IMR-90 (cell line): ENCODE results near the gene ALS2CL. TPM values are rescaled to one million over a fixed set of nuclear protein-coding genes. Genes with fewer than 3 reads are reported as not detected.

Experiments
- ATAC-seq: fragments of 200-7000 bp; cut with Tn5 transposase; 2 replicates; pipeline ENCODE4 v1.9.1; 2020; ENCODE audit warnings: low read depth, mild to moderate bottlenecking, moderate library complexity
- BruUV-seq: library from RNA; stranded (reverse); fragments of 400-500 nt; replicated peaks from 2 replicates; lab custom pipeline; 2021; lab: Mats Ljungman, UMichigan
- CTCF ChIA-PET: fragments of 300-600 bp; formaldehyde crosslinking; extraction: SDS; loops from one replicate; lab custom pipeline; 2021; ENCODE audit warnings: antibody characterized with exemption; lab: Yijun Ruan, JAX
- POLR2A ChIA-PET: fragments of 300-600 bp; sonication (Branson Sonifier 250); formaldehyde crosslinking; loops from one replicate; lab custom pipeline; 2022; ENCODE audit warnings: antibody characterized with exemption; ENCODE audit not compliant: unreplicated experiment; lab: Charles Lee
- DNase-seq: peaks from one replicate; pipeline ENCODE4 v3.0.0; 2013
- H2AFZ ChIP-seq: replicated peaks from 2 replicates; pipeline ENCODE3; 2013; ENCODE audit warnings: low read length, mild to moderate bottlenecking; ENCODE audit not compliant: poor library complexity
- H2AK5ac ChIP-seq: 2 replicates; pipeline ENCODE4 v1.6.1; 2013; ENCODE audit warnings: low read depth, low read length, inconsistent platforms
- H2AK9ac ChIP-seq: replicated peaks from 2 replicates; pipeline ENCODE3; 2013; ENCODE audit warnings: mild to moderate bottlenecking, low read depth, low read length, moderate library complexity; ENCODE audit not compliant: poor library complexity
- H2BK120ac ChIP-seq: 2 replicates; pipeline ENCODE4 v1.6.1; 2013; ENCODE audit warnings: low read depth, low read length, inconsistent platforms
- H2BK15ac ChIP-seq: 3 replicates; pipeline ENCODE4 v1.6.1; 2013; ENCODE audit warnings: low read depth, low read length, inconsistent platforms
- H2BK20ac ChIP-seq: 2 replicates; pipeline ENCODE4 v1.6.1; 2013; ENCODE audit warnings: low read depth, mild to moderate bottlenecking, inconsistent platforms, low read length, moderate library complexity
- H2BK5ac ChIP-seq: 2 replicates; pipeline ENCODE4 v1.6.1; 2013; ENCODE audit warnings: mild to moderate bottlenecking, low read depth, low read length, inconsistent platforms; ENCODE audit not compliant: poor library complexity, severe bottlenecking
- H3K14ac ChIP-seq: replicated peaks from 2 replicates; pipeline ENCODE4 v1.6.1; 2013; ENCODE audit warnings: low read depth, low read length, inconsistent platforms
- H3K18ac ChIP-seq: 2 replicates; pipeline ENCODE4 v1.6.1; 2013; ENCODE audit warnings: low read depth, low read length, control low read depth
- H3K23ac ChIP-seq: 2 replicates; pipeline ENCODE4 v1.6.1; 2013; ENCODE audit warnings: low read depth, low read length, inconsistent platforms
- H3K27ac ChIP-seq: 2 replicates; pipeline ENCODE4 v1.5.1; 2013; ENCODE audit warnings: mild to moderate bottlenecking, control low read depth, low read length; ENCODE audit not compliant: insufficient read depth
- H3K27me3 ChIP-seq: 2 replicates; pipeline ENCODE4 v1.6.1; 2013; ENCODE audit warnings: low read length; ENCODE audit not compliant: control insufficient read depth, insufficient read depth
- H3K36me3 ChIP-seq: 2 replicates; pipeline ENCODE4 v1.6.1; 2013; ENCODE audit warnings: low read length, mixed read lengths; ENCODE audit not compliant: control insufficient read depth, insufficient read depth
- H3K4ac ChIP-seq: 2 replicates; pipeline ENCODE4 v1.6.1; 2013; ENCODE audit warnings: low read depth, low read length, inconsistent platforms
- H3K4me1 ChIP-seq: 2 replicates; pipeline ENCODE4 v1.6.1; 2013; ENCODE audit warnings: low read length, mixed read lengths; ENCODE audit not compliant: control insufficient read depth, insufficient read depth
- H3K4me2 ChIP-seq: 2 replicates; pipeline ENCODE4 v1.6.1; 2013; ENCODE audit warnings: low read depth, mild to moderate bottlenecking, control low read depth, low read length, moderate library complexity
- H3K4me3 ChIP-seq: 2 replicates; pipeline ENCODE4 v1.5.1; 2013; ENCODE audit warnings: low read depth, mild to moderate bottlenecking, control low read depth, low read length, moderate library complexity; ENCODE audit not compliant: insufficient read depth
- H3K56ac ChIP-seq: 2 replicates; pipeline ENCODE4 v1.6.1; 2013; ENCODE audit warnings: low read length, inconsistent platforms; ENCODE audit not compliant: insufficient read depth; ENCODE audit errors: extremely low read depth
- H3K79me1 ChIP-seq, 2 experiments: 2 replicates each; pipeline ENCODE4 v1.6.1; 2013; ENCODE audit warnings: low read length in 2 of 2, inconsistent platforms in 1 of 2, low read depth in 1 of 2
- H3K9ac ChIP-seq: 2 replicates; pipeline ENCODE4 v1.6.1; 2013; ENCODE audit warnings: low read depth, low read length, control low read depth
- H3K9me1 ChIP-seq: 2 replicates; pipeline ENCODE4 v1.6.1; 2013; ENCODE audit warnings: low read length, inconsistent platforms; ENCODE audit not compliant: insufficient read depth
- H3K9me3 ChIP-seq: 2 replicates; pipeline ENCODE4 v1.6.1; 2013; ENCODE audit warnings: low read length; ENCODE audit not compliant: control insufficient read depth, insufficient read depth
- H4K20me1 ChIP-seq: 2 replicates; pipeline ENCODE4 v1.6.1; 2013; ENCODE audit warnings: low read length, inconsistent platforms; ENCODE audit not compliant: insufficient read depth
- H4K5ac ChIP-seq: 2 replicates; pipeline ENCODE4 v1.6.1; 2013; ENCODE audit warnings: mild to moderate bottlenecking, low read depth, low read length, control low read depth
- H4K8ac ChIP-seq, 2 experiments: 2 replicates each; pipeline ENCODE4 v1.6.1; 2013; ENCODE audit warnings: low read depth in 2 of 2, low read length in 2 of 2, control low read depth in 1 of 2, inconsistent platforms in 1 of 2
- H4K91ac ChIP-seq: 2 replicates; pipeline ENCODE4 v1.6.1; 2013; ENCODE audit warnings: low read depth, low read length, inconsistent platforms; ENCODE audit not compliant: insufficient read depth
- BHLHE40 ChIP-seq: fragments of 150-350 bp; IDR thresholded peaks from 2 replicates; pipeline ENCODE4 v1.6.1; 2016; ENCODE audit warnings: mild to moderate bottlenecking, low read depth, low read length
- CEBPB ChIP-seq: IDR thresholded peaks from 2 replicates; pipeline ENCODE4 v1.6.1; 2012; ENCODE audit warnings: low read depth, low read length, improper control_type of control experiment
- CHD1 ChIP-seq: IDR thresholded peaks from 2 replicates; pipeline ENCODE4 v1.6.1; 2012; ENCODE audit warnings: low read depth, low read length, improper control_type of control experiment
- FOS ChIP-seq: fragments of 150-350 bp; IDR thresholded peaks from 2 replicates; pipeline ENCODE4 v1.6.1; 2016; ENCODE audit warnings: low read depth, low read length
- MAFK ChIP-seq: IDR thresholded peaks from 2 replicates; pipeline ENCODE4 v1.6.1; 2012; ENCODE audit warnings: low read depth, low read length, improper control_type of control experiment
- MAZ ChIP-seq: IDR thresholded peaks from 2 replicates; pipeline ENCODE4 v1.6.1; 2012; ENCODE audit warnings: low read depth, mild to moderate bottlenecking, low read length, improper control_type of control experiment, moderate library complexity, borderline replicate concordance
- MXI1 ChIP-seq: IDR thresholded peaks from 2 replicates; pipeline ENCODE4 v1.6.1; 2012; ENCODE audit warnings: low read depth, mild to moderate bottlenecking, low read length, moderate library complexity, borderline replicate concordance
- NFE2L2 ChIP-seq: fragments of 150-350 bp; IDR thresholded peaks from 2 replicates; pipeline ENCODE4 v1.6.1; 2016; ENCODE audit warnings: low read depth, mild to moderate bottlenecking, low read length
- POLR2A ChIP-seq: IDR thresholded peaks from 2 replicates; pipeline ENCODE4 v1.6.1; 2012; ENCODE audit warnings: mild to moderate bottlenecking, low read depth, low read length
- RAD21 ChIP-seq: IDR thresholded peaks from 2 replicates; pipeline ENCODE4 v1.6.1; 2012; ENCODE audit warnings: low read length, improper control_type of control experiment
- RCOR1 ChIP-seq: IDR thresholded peaks from 2 replicates; pipeline ENCODE4 v1.6.1; 2012; ENCODE audit warnings: mild to moderate bottlenecking, low read length, improper control_type of control experiment; ENCODE audit not compliant: insufficient replicate concordance
- RFX5 ChIP-seq: IDR thresholded peaks from 2 replicates; pipeline ENCODE4 v1.8.0; 2012; ENCODE audit warnings: low read depth, mild to moderate bottlenecking, low read length, moderate library complexity
- SMC3 ChIP-seq: fragments of 150-350 bp; IDR thresholded peaks from 2 replicates; pipeline ENCODE4 v1.6.1; 2016; ENCODE audit warnings: low read depth, mild to moderate bottlenecking, antibody characterized with exemption, low read length, moderate library complexity
- WGBS, 2 experiments: methylation state at CpG; one replicate each; pipeline versions ENCODE4 v1.1.5 to v1.1.7; 2013; ENCODE audit warnings: missing lambda C conversion rate in 2 of 2; ENCODE audit not compliant: insufficient read length in 1 of 2; ENCODE audit errors: extremely low coverage in 2 of 2; 5-methylcytosine and 5-hydroxymethylcytosine counted together
- dilution Hi-C: fragments of 300-500 bp; cut with HindIII; formaldehyde crosslinking; loops from one replicate; pipeline ENCODE4 v1.14.3; 2018; ENCODE audit warnings: low sequenced_read_pairs; ENCODE audit not compliant: unreplicated experiment
- in situ Hi-C: fragments of 300-500 bp; cut with MboI; formaldehyde crosslinking; loops from 3 replicates; pipeline ENCODE4 v1.14.3; 2019; ENCODE audit warnings: low sequenced_read_pairs, inconsistent platforms, mixed read lengths
- intact Hi-C: fragments of 100-400 bp; cut with micrococcal nuclease; formaldehyde crosslinking; loops from 2 replicates; pipeline ENCODE4 v1.10.0; 2022
- polyA plus RNA-seq, 3 experiments: library from polyadenylated mRNA; depleted of rRNA; stranded (reverse); fragments of >200 nt; gene quantifications; 2 replicates each; pipeline ENCODE4 v1.2.3, GENCODE V29; 2012; ENCODE audit warnings: low replicate concordance in 1 of 3
- total RNA-seq: library from RNA; depleted of rRNA; stranded (reverse); fragments of >200 nt; gene quantifications from 2 replicates; pipeline ENCODE4 v1.2.3, GENCODE V29; 2012
- TF ChIP-seq, protein P1 (sequence below): fragments of 150-350 bp; IDR thresholded peaks from 2 replicates; pipeline ENCODE4 v1.6.1; 2017; ENCODE audit warnings: mild to moderate bottlenecking, antibody characterized with exemption, low read length, low read depth
- TF ChIP-seq, protein P2 (sequence below): fragments of 150-350 bp; IDR thresholded peaks from 2 replicates; pipeline ENCODE4 v1.6.1; 2016; ENCODE audit warnings: low read depth, mild to moderate bottlenecking, low read length, moderate library complexity, borderline replicate concordance
- TF ChIP-seq, protein P3 (sequence below): conservative IDR thresholded peaks from 2 replicates; pipeline ENCODE4 v1.5.1; 2012; ENCODE audit warnings: mild to moderate bottlenecking, low read depth, low read length, improper control_type of control experiment

ALS2CL gene
- total and polyA plus RNA-seq, 2 of the 4 experiments (the other 2 are of a cell fraction) = 2.2 to 4.8 TPM

DNA sequence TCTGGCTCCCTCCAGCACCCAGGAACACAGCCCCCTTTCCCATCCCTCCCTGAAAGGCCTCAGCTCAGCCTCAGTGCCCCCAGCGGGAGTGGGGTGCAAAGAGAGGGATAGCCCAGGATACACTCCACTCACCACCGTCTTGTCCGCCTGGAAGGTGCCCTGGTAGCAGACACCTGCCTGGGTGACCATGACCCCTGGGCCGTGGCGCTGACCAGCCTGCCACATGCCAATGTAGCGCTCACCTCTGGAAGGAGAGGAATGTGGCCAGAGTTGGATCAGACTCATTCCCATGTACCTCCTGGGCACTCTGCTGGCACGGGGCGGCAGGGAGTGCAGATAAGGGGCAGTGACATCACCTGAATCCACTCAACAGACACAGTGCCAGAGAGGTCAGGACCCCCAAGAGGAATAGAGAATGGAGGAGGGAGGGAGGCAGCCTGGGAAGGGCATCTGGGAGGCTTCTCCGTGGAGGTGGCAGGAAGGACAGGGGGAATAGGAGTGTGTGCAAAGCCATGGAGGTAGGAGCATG, 13.1 kb downstream of the ALS2CL start:
- Histone ChIP-seq H2BK5ac (no peak overlapping the region), H3K36me3 (peaks cover 8% of the 10 kb centered on the region; the same call in 1 of the 2 replicates), H3K9me3 (no peaks in the 10 kb centered on the region), H3K9ac (no peak overlapping the region), H3K27me3 (no peaks in the 10 kb centered on the region), H3K4ac (no peak overlapping the region), H2AFZ (no peak overlapping the region), H2AK5ac (no peak overlapping the region), H2BK15ac (no peak overlapping the region), H4K8ac (no peak overlapping the region), H4K20me1 (no peaks in the 10 kb centered on the region), H3K18ac (no peak overlapping the region), H3K4me2 (no peak overlapping the region), H2AK9ac (no peak overlapping the region), H4K5ac (no peak overlapping the region), H3K4me1 (peaks cover 2% of the 10 kb centered on the region; the same call in 1 of the 2 replicates), H3K23ac (no peak overlapping the region), H2BK20ac (no peak overlapping the region), H3K27ac (no peak overlapping the region), H3K14ac (no peak overlapping the region), H2BK120ac (no peak overlapping the region), H3K79me1 (no peaks in the 10 kb centered on the region), H3K4me3 (no peak overlapping the region), H3K56ac (no peak overlapping the region), H4K91ac (no peak overlapping the region), H3K9me1 (peaks cover 5% of the 10 kb centered on the region; the same call in 1 of the 2 replicates)
- TF ChIP-seq CEBPB (no peak), MAZ (no peak), MAFK (no peak), RAD21 (no peak), RFX5 (no peak), CHD1 (no peak), NFE2L2 (no peak), BHLHE40 (no peak), MXI1 (no peak), SMC3 (no peak), FOS (no peak), RCOR1 (no peak), POLR2A (no peak)
- TF ChIP-seq, protein P1, sequence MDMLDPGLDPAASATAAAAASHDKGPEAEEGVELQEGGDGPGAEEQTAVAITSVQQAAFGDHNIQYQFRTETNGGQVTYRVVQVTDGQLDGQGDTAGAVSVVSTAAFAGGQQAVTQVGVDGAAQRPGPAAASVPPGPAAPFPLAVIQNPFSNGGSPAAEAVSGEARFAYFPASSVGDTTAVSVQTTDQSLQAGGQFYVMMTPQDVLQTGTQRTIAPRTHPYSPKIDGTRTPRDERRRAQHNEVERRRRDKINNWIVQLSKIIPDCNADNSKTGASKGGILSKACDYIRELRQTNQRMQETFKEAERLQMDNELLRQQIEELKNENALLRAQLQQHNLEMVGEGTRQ = no peak
- TF ChIP-seq, protein P2, sequence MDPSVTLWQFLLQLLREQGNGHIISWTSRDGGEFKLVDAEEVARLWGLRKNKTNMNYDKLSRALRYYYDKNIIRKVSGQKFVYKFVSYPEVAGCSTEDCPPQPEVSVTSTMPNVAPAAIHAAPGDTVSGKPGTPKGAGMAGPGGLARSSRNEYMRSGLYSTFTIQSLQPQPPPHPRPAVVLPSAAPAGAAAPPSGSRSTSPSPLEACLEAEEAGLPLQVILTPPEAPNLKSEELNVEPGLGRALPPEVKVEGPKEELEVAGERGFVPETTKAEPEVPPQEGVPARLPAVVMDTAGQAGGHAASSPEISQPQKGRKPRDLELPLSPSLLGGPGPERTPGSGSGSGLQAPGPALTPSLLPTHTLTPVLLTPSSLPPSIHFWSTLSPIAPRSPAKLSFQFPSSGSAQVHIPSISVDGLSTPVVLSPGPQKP = no peak
- TF ChIP-seq, protein P3, sequence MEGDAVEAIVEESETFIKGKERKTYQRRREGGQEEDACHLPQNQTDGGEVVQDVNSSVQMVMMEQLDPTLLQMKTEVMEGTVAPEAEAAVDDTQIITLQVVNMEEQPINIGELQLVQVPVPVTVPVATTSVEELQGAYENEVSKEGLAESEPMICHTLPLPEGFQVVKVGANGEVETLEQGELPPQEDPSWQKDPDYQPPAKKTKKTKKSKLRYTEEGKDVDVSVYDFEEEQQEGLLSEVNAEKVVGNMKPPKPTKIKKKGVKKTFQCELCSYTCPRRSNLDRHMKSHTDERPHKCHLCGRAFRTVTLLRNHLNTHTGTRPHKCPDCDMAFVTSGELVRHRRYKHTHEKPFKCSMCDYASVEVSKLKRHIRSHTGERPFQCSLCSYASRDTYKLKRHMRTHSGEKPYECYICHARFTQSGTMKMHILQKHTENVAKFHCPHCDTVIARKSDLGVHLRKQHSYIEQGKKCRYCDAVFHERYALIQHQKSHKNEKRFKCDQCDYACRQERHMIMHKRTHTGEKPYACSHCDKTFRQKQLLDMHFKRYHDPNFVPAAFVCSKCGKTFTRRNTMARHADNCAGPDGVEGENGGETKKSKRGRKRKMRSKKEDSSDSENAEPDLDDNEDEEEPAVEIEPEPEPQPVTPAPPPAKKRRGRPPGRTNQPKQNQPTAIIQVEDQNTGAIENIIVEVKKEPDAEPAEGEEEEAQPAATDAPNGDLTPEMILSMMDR = no peak
- DNase-seq (no peak), ATAC-seq (no peak)
- ChIA-PET CTCF (no interaction called here), POLR2A (no interaction called here)
- BruUV-seq = no TSS peak
- in situ Hi-C loops (no loop called here), dilution Hi-C loops (no loop called here), intact Hi-C loops (no loop called here)
- 80% methylated on average over 2 of the region's 9 CpGs; no CpG with 5 or more reads in 1 of the 2 experiments for WGBS, 2 experiments
